ENCODE data around the gene ARL14. TPM values are rescaled to one million over a fixed set of nuclear protein-coding genes. Genes with fewer than 3 reads are reported as not detected.

The ARL14 gene
- polyA plus RNA-seq, 1 donor (not counting 4 experiments of a cell fraction or from before 2014, with no cell fraction given): 1.6 TPM

DNA sequence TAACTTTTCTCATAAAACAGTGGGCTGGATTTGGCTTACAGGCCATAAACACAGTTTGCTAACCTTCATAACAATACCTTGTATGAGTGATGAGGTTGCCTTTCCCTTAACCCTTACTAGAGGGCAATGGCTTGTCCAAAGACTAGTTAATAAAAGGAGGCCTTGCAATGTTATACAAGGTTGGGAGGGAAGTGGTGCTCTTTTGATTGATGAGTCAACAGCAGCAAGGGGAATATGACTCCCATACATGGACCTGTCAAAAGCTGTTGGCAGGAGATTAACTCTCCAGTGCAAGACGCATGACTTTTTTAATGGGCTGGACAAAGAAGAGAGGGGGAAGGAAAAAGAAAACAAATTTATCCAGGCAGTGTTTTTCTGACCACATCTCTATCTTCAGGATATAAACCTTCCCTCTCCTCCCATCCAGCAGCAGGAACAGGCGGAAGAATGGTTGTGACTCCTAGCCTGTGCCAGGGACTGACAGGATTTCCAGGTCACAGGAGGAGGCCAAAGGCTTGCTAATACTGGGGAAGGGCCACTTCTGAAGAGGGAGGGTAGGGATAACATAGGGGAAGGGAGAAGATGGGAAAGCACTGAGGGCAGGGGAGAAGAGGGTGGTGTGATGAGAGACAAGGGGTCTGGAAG is 35.2 kb upstream of the ARL14 start:
- TF ChIP-seq, protein P1, sequence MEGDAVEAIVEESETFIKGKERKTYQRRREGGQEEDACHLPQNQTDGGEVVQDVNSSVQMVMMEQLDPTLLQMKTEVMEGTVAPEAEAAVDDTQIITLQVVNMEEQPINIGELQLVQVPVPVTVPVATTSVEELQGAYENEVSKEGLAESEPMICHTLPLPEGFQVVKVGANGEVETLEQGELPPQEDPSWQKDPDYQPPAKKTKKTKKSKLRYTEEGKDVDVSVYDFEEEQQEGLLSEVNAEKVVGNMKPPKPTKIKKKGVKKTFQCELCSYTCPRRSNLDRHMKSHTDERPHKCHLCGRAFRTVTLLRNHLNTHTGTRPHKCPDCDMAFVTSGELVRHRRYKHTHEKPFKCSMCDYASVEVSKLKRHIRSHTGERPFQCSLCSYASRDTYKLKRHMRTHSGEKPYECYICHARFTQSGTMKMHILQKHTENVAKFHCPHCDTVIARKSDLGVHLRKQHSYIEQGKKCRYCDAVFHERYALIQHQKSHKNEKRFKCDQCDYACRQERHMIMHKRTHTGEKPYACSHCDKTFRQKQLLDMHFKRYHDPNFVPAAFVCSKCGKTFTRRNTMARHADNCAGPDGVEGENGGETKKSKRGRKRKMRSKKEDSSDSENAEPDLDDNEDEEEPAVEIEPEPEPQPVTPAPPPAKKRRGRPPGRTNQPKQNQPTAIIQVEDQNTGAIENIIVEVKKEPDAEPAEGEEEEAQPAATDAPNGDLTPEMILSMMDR (optimal IDR thresholded peaks at IDR 0.05 in 1 of 3, IDR thresholded peaks at IDR 0.05 in 1 of 3, conservative IDR thresholded peaks at IDR 0.05 in 1 of 3; ENCODE audit: extremely low read depth in 1 of 3, insufficient read depth in 2 of 3, low read length in 3 of 3): no peak
- TF ChIP-seq EZH2 (IDR thresholded peaks at IDR 0.05; ENCODE audit: low read length): no peak
- Histone ChIP-seq H3K4me3 (ENCODE audit: control insufficient read depth in 2 of 3, extremely low read depth in 1 of 3, insufficient read depth in 2 of 3, low read depth in 1 of 3, low read length in 3 of 3) (no peak overlapping the region), H3K4me1 (ENCODE audit: control insufficient read depth, extremely low read depth, insufficient read depth, low read length) (no peaks in the 10 kb centered on the region), H3K36me3 (ENCODE audit: control insufficient read depth in 2 of 2, extremely low read depth in 1 of 2, insufficient read depth in 2 of 2, low read length in 2 of 2) (no peaks in the 10 kb centered on the region), H3K4me2 (ENCODE audit: control insufficient read depth, extremely low read depth, insufficient read depth, low read depth, low read length) (no peak overlapping the region), H3K27me3 (ENCODE audit: control insufficient read depth, extremely low read depth, insufficient read depth, low read length) (no peaks in the 10 kb centered on the region), H3K79me2 (ENCODE audit: control insufficient read depth, insufficient read depth, low read length) (no peaks in the 10 kb centered on the region), H4K20me1 (ENCODE audit: control insufficient read depth, extremely low read depth, insufficient read depth, low read length) (no peaks in the 10 kb centered on the region), H3K9ac (ENCODE audit: control insufficient read depth, extremely low read depth, insufficient read depth, low read length) (no peak overlapping the region), H2AFZ (ENCODE audit: control insufficient read depth, low read length) (no peak overlapping the region), H3K27ac (ENCODE audit: control insufficient read depth, insufficient read depth, low read length) (no peak overlapping the region), H3K9me3 (ENCODE audit: control insufficient read depth, low read depth, low read length) (no peaks in the 10 kb centered on the region), H3K9me1 (ENCODE audit: control insufficient read depth, extremely low read depth, insufficient read depth, low read length) (no peaks in the 10 kb centered on the region)
- FAIRE-seq: peak; percentile 49
- dilution Hi-C loops (cut with MboI; ENCODE audit: extremely low pct_ligation_motif_present, low sequenced_read_pairs): no loop called here
- DNase-seq (ENCODE audit: low read depth, low spot score): no peak

DNA sequence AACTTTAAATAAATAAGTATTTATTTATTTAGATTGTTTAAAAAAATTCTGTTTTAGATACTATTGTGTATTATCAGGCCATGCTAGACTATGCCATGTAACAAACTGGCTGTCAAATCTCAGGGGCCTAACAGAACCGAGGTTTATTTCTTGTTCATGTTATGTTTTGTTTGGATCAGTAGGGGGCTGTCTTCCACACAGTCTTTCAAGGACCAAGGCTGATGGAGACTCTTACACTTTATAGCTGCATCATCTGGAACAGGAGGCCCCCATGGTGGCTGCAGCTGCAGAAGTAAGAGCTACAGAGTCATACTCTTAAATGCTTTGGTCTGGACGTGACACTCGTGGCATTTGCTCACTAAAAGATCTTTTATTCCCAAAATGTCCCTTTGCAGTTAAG is 33.0 kb upstream of the ARL14 start:
- no peak overlapping the region for H3K4me2 ChIP-seq (ENCODE audit: control insufficient read depth, extremely low read depth, insufficient read depth, low read depth, low read length)
- no peak overlapping the region for H3K9ac ChIP-seq (ENCODE audit: control insufficient read depth, extremely low read depth, insufficient read depth, low read length)
- H3K9me1 ChIP-seq (ENCODE audit: control insufficient read depth, extremely low read depth, insufficient read depth, low read length): no peaks in the 10 kb centered on the region
- no peaks in the 10 kb centered on the region for H3K4me1 ChIP-seq (ENCODE audit: control insufficient read depth, extremely low read depth, insufficient read depth, low read length)
- dilution Hi-C loops (cut with MboI; ENCODE audit: extremely low pct_ligation_motif_present, low sequenced_read_pairs): no loop called here
- H4K20me1 ChIP-seq (ENCODE audit: control insufficient read depth, extremely low read depth, insufficient read depth, low read length): no peaks in the 10 kb centered on the region
- no peak overlapping the region for H3K27ac ChIP-seq (ENCODE audit: control insufficient read depth, insufficient read depth, low read length)
- no peaks in the 10 kb centered on the region for H3K27me3 ChIP-seq (ENCODE audit: control insufficient read depth, extremely low read depth, insufficient read depth, low read length)
- FAIRE-seq (no peak), DNase-seq (ENCODE audit: low read depth, low spot score) (no peak)
- H2AFZ ChIP-seq (ENCODE audit: control insufficient read depth, low read length): no peak overlapping the region
- no peak for TF ChIP-seq EZH2 (IDR thresholded peaks at IDR 0.05; ENCODE audit: low read length)
- TF ChIP-seq, protein P1 (optimal IDR thresholded peaks at IDR 0.05 in 1 of 3, IDR thresholded peaks at IDR 0.05 in 1 of 3, conservative IDR thresholded peaks at IDR 0.05 in 1 of 3; ENCODE audit: extremely low read depth in 1 of 3, insufficient read depth in 2 of 3, low read length in 3 of 3): peak in 1 of 3 experiments; percentile 30
- no peak overlapping the region for H3K4me3 ChIP-seq (ENCODE audit: control insufficient read depth in 2 of 3, extremely low read depth in 1 of 3, insufficient read depth in 2 of 3, low read depth in 1 of 3, low read length in 3 of 3)
- no peaks in the 10 kb centered on the region for H3K79me2 ChIP-seq (ENCODE audit: control insufficient read depth, insufficient read depth, low read length)
- H3K36me3 ChIP-seq (ENCODE audit: control insufficient read depth in 2 of 2, extremely low read depth in 1 of 2, insufficient read depth in 2 of 2, low read length in 2 of 2): no peaks in the 10 kb centered on the region
- H3K9me3 ChIP-seq (ENCODE audit: control insufficient read depth, low read depth, low read length): no peaks in the 10 kb centered on the region
